A549 treated with AZD9567 at 1 μM for 4 hours (cell line): ENCODE data around the gene PCDHB4. TPM values are rescaled to one million over a fixed set of nuclear protein-coding genes. Genes with fewer than 3 reads are reported as not detected.

Source experiments
- total RNA-seq: library from RNA; stranded (reverse); fragments of 200-300 nt; extraction: Qiagen RNA extraction; gene quantifications from 5 replicates; pipeline ENCODE4 v1.2.3, GENCODE V29; 2022; ENCODE audit not compliant: insufficient read depth

PCDHB4 gene
- total RNA-seq: 0.03 to 0.06 TPM (median 0.05 TPM) in 3 of 5 replicates, not detected in the others

DNA sequence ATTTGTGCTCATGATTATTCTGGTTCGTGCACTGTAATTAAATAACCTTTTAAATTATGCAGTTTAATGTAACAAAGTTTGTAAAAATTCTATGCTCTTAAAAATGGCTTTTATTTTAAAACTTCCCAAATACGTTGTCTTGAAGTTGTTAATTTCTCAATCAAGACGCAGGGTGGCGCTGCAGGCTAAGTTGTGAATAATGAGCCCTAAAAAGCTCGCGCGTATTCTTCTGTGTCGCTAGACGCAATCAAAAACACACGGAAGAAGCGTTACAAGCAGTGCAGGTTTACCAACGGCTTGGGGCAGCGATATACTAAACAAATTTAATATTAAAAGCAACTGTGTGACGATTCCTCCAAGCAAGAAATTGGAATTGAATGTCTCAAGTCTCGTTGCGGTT lies at the start of gene PCDHB4:
PCDHB4 (plus strand) TSS at position 256 of the 400 bp plus-strand sequence. CDS start 181 bp downstream, outside the sequence.

DNA sequence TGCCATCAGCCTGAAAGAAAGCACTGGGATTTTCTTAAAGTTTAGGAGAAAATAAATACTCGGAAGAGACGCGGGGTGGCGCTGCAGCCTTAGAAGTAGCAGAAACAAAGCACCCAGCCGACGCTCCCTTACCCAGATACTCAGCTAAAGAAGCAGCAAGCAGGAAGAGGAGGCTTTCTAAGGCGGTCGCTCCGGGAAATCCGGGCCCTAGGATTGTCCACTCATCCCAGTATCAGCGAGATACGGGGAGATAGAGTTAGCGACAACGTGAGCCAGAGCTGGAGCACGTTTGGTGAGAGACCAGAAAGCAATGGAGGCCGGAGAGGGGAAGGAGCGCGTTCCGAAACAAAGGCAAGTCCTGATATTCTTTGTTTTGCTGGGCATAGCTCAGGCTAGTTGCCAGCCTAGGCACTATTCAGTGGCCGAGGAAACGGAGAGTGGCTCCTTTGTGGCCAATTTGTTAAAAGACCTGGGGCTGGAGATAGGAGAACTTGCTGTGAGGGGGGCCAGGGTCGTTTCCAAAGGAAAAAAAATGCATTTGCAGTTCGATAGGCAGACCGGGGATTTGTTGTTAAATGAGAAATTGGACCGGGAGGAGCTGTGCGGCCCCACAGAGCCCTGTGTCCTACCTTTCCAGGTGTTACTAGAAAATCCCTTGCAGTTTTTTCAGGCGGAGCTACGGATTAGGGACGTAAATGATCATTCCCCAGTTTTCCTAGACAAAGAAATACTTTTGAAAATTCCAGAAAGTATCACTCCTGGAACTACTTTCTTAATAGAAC lies 26.9 kb upstream of the PCDHB4 start, which contains the start of gene PCDHB2:
PCDHB2 (plus strand) TSS at position 135 of the 782 bp plus-strand sequence; CDS start at position 311, 176 bp downstream.

DNA sequence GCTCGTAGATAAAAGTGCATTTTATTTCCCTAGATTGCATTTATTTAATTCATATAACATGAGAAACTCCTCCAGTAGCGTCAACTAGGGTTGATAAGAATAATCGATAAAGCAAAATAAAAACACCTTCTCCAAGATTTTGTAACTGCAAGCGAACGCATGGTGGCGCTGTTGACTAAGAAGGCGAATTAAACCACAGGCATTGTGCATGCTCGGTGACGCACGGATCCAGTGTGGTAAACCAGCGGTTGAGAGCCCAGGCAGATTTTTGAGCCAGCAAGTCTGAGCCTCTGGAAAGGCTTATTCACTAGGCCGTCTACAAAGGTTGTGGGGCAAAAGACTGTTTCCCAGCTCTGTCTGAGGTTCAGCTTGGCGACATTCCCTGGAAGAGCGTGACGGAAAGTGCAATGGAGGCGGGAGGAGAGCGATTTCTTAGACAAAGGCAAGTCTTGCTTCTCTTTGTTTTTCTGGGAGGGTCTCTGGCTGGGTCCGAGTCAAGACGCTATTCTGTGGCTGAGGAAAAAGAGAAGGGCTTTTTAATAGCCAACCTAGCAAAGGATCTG lies 21.3 kb upstream of the PCDHB4 start, which contains the start of gene PCDHB3:
PCDHB3 (plus strand) TSS at position 231 of the 563 bp plus-strand sequence; CDS start at position 408, 177 bp downstream.

DNA sequence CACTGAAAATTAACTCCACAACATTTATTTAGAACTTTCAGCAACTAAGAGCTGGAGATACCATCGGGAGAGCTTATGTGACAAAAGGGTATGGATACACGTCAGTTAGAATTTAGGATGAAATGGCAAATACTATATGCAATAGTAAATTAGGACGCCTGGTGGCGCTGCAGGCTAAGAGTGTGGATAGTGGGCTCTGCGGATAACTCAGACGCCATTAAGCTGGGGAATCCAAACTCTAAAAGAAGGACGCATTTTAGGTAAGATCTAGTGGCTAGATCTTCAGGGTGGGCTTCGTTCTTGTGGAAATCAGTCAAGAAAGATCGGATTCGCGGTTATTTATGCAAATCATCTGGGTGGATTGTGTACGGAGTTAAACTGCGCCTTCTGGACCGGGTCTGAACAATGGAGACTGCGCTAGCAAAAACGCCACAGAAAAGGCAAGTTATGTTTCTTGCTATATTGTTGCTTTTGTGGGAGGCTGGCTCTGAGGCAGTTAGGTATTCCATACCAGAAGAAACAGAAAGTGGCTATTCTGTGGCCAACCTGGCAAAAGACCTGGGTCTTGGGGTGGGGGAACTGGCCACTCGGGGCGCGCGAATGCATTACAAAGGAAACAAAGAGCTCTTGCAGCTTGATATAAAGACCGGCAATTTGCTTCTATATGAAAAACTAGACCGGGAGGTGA lies 13.6 kb downstream of the PCDHB4 start, which contains the start of gene PCDHB5:
PCDHB5 (plus strand) TSS at position 177 of the 688 bp plus-strand sequence; CDS start at position 406, 229 bp downstream.

DNA sequence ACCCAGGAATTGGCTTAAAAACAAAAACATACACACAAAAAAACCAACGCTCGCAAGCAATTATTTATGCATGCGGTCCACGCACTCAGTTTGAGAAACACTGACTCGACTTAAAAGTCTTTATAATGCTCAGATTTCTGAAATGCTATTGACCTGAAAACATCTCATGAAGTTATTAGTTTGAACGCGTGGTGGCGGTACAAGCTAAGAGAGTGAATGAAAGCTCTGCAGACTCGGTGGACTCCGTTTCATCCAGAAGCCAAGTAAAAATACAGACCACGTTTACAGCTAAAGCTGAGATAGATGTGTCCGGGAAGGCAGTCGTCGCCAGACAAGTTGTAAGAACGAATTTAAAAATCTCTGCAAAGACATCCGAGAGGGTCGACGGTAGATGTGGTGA lies 28.2 kb downstream of the PCDHB4 start, which contains the start of gene PCDHB6:
PCDHB6 (plus strand) TSS at position 246 of the 400 bp plus-strand sequence. CDS start 201 bp downstream, outside the sequence.

DNA sequence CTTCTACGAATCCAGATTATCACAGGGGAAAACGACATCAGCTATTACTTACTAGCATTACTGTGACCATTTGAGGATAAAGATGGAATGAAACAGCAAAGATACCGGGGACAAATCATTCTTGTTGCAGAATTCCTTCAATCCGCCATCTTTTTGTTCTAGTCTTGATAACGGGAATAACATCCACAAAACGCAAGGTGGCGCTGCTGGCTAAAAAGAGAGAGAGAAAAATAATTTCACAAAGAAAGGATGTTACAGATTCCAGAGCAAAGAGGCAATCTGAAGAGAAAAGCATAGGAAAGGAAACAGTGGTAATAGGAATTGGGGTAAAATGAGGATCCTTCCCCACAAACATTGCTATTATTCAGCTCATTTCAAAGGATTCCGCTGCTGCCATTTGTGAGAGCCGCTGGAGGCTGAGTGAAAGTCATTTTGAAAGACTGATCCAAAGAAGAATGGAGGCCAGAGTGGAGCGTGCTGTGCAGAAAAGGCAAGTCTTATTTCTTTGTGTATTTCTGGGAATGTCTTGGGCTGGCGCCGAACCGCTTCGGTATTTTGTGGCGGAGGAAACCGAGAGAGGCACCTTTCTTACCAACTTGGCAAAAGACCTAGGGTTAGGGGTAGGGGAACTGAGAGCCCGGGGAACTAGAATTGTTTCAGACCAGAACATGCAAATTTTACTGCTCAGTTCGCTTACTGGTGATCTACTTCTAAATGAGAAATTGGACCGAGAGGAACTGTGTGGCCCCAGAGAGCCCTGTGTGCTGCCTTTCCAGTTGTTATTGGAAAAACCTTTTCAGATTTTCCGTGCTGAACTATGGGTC lies 51.0 kb downstream of the PCDHB4 start, which contains the start of gene PCDHB7:
PCDHB7 (plus strand) TSS at position 264 of the 824 bp plus-strand sequence; CDS start at position 456, 192 bp downstream.

Other genes with a start within 250 kb of the PCDHB4 start
- 1.6 to 3.1 TPM (median 2.8 TPM) in 5 replicates for gene PCDHA12, start 246.5 kb upstream of the PCDHB4 start, total RNA-seq
- 0.05 to 0.07 TPM (median 0.06 TPM) in 4 of 5 replicates, not detected in the other for gene PCDHA13, start 239.7 kb upstream of the PCDHB4 start, total RNA-seq
- gene PCDHAC1, start 195.5 kb upstream of the PCDHB4 start, total RNA-seq: 1.9 to 3.7 TPM (median 2.1 TPM) in 5 replicates
- gene PCDHAC2, start 155.3 kb upstream of the PCDHB4 start, total RNA-seq: 3.1 to 3.5 TPM (median 3.3 TPM) in 5 replicates
- gene PCDHB1, start 70.4 kb upstream of the PCDHB4 start, total RNA-seq: not detected in 5 replicates
- gene PCDHB2, start 27.2 kb upstream of the PCDHB4 start, total RNA-seq: 0.77 to 3.1 TPM (median 3.1 TPM) in 5 replicates
- 0.02 to 0.05 TPM (median 0.03 TPM) in 3 of 5 replicates, not detected in the others for gene PCDHB3, start 21.3 kb upstream of the PCDHB4 start, total RNA-seq
- 1.2 to 2.1 TPM (median 1.3 TPM) in 5 replicates for gene PCDHB5, start 13.4 kb downstream of the PCDHB4 start, total RNA-seq
- 0.71 to 1.3 TPM (median 0.88 TPM) in 5 replicates for gene PCDHB6, start 28.2 kb downstream of the PCDHB4 start, total RNA-seq
- 0.02 TPM in 1 of 5 replicates, not detected in the others for gene PCDHB7, start 50.8 kb downstream of the PCDHB4 start, total RNA-seq
- 0.21 to 0.30 TPM (median 0.25 TPM) in 4 of 5 replicates, not detected in the other for gene PCDHB8, start 56.0 kb downstream of the PCDHB4 start, total RNA-seq
- 0.02 to 0.09 TPM (median 0.06 TPM) in 4 of 5 replicates, not detected in the other for gene PCDHB16, start 60.6 kb downstream of the PCDHB4 start, total RNA-seq
- 0.02 to 0.20 TPM (median 0.05 TPM) in 3 of 5 replicates, not detected in the others for gene PCDHB9, start 65.3 kb downstream of the PCDHB4 start, total RNA-seq
- gene PCDHB10, start 70.5 kb downstream of the PCDHB4 start, total RNA-seq: 0.04 to 0.05 TPM in 2 of 5 replicates, not detected in the others
- gene PCDHB11, start 77.8 kb downstream of the PCDHB4 start, total RNA-seq: 0.02 to 0.06 TPM (median 0.05 TPM) in 4 of 5 replicates, not detected in the other
- gene PCDHB12, start 86.9 kb downstream of the PCDHB4 start, total RNA-seq: 0.06 TPM in 1 of 5 replicates, not detected in the others
- 0.05 to 0.06 TPM (median 0.06 TPM) in 4 of 5 replicates, not detected in the other for gene PCDHB13, start 92.1 kb downstream of the PCDHB4 start, total RNA-seq
- 0.06 to 0.11 TPM (median 0.06 TPM) in 4 of 5 replicates, not detected in the other for gene PCDHB14, start 101.5 kb downstream of the PCDHB4 start, total RNA-seq
- gene PCDHB15, start 123.6 kb downstream of the PCDHB4 start, total RNA-seq: 0.02 to 0.09 TPM (median 0.07 TPM) in 4 of 5 replicates, not detected in the other
- gene SLC25A2, start 182.2 kb downstream of the PCDHB4 start, total RNA-seq: not detected in 5 replicates
- 60.6 to 75.9 TPM (median 73.6 TPM) in 5 replicates for gene TAF7, start 199.0 kb downstream of the PCDHB4 start, total RNA-seq
- gene PCDHGA1, start 208.7 kb downstream of the PCDHB4 start, total RNA-seq: 0.22 to 0.39 TPM (median 0.28 TPM) in 4 of 5 replicates, not detected in the other
- 0.42 to 1.1 TPM (median 0.53 TPM) in 5 replicates for gene PCDHGA2, start 216.9 kb downstream of the PCDHB4 start, total RNA-seq
- 0.02 TPM in 2 of 5 replicates, not detected in the others for gene PCDHGA3, start 222.0 kb downstream of the PCDHB4 start, total RNA-seq
- 1.2 to 1.7 TPM (median 1.5 TPM) in 4 of 5 replicates, not detected in the other for gene PCDHGB1, start 228.3 kb downstream of the PCDHB4 start, total RNA-seq
- 0.08 to 0.17 TPM (median 0.13 TPM) in 4 of 5 replicates, not detected in the other for gene PCDHGA4, start 233.2 kb downstream of the PCDHB4 start, total RNA-seq
- gene PCDHGB2, start 238.2 kb downstream of the PCDHB4 start, total RNA-seq: 0.07 to 0.13 TPM (median 0.08 TPM) in 4 of 5 replicates, not detected in the other
- gene PCDHGA5, start 242.3 kb downstream of the PCDHB4 start, total RNA-seq: 0.09 to 0.87 TPM (median 0.14 TPM) in 5 replicates
- 0.14 to 0.80 TPM (median 0.26 TPM) in 5 replicates for gene PCDHGB3, start 248.4 kb downstream of the PCDHB4 start, total RNA-seq